Progenitor cell of endocrine pancreas (in vitro differentiated cells): ENCODE measurements around the gene CEP57L1. TPM values are rescaled to one million over a fixed set of nuclear protein-coding genes. Genes with fewer than 3 reads are reported as not detected.
A peak's percentile ranks its signal among the peaks of the same experiment; 100 is the strongest.

Experiments used
- DNase-seq: peaks from one replicate; pipeline ENCODE4 v3.0.0; 2021; ENCODE audit warnings: low spot score; ENCODE audit not compliant: unreplicated experiment
- H3K27ac Mint-ChIP-seq: 2 replicates; pipeline ENCODE4 v1.8.0; 2021; ENCODE audit warnings: mild to moderate bottlenecking, moderate library complexity, mixed read lengths
- H3K27me3 Mint-ChIP-seq: 2 replicates; pipeline ENCODE4 v1.8.0; 2021; ENCODE audit warnings: mixed read lengths
- H3K36me3 Mint-ChIP-seq: 2 replicates; pipeline ENCODE4 v1.8.0; 2022; ENCODE audit warnings: mixed read lengths; ENCODE audit not compliant: insufficient read depth
- H3K4me1 Mint-ChIP-seq: 2 replicates; pipeline ENCODE4 v1.8.0; 2021; ENCODE audit warnings: low read depth, mixed read lengths
- H3K4me3 Mint-ChIP-seq: 2 replicates; pipeline ENCODE4 v1.8.0; 2021; ENCODE audit warnings: low read depth, mild to moderate bottlenecking, moderate library complexity, mixed read lengths
- H3K9me3 Mint-ChIP-seq: 2 replicates; pipeline ENCODE4 v1.8.0; 2021; ENCODE audit warnings: low read depth, mixed read lengths
- total RNA-seq: library from RNA; stranded (reverse); gene quantifications from 2 replicates; pipeline ENCODE4 v1.2.1, GENCODE V29; 2021
- TF ChIP-seq, protein P1 (sequence below): fragments of 200-600 bp; sonication (generic); IDR thresholded peaks from one replicate; pipeline ENCODE4 v1.5.0; 2021; ENCODE audit warnings: antibody characterized with exemption, mild to moderate bottlenecking; ENCODE audit not compliant: unreplicated experiment

CEP57L1 gene
- total RNA-seq, 1 donor from 2014 or later: 11.4 TPM

DNA sequence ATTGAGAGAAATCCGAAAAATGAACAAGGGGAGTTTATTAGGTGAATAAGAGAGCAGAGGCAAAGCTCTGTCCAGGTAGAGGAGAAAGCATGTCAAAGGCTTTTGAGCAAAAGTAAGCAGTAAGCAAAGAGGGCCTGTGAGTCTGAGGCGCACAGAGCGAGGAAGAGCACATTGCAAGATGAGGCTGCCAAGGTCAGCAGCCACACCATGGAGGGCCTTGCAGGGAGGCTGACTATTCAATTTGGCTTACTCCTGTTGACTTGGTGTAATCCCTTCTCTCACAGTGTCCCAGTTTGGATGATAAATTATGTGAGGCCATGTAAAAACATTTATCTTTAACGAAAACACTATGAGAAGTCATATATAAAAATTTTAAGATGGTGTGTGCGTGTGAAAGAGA, 33.1 kb upstream of the CEP57L1 start:
- Mint-ChIP-seq H3K4me1 (peaks cover 3% of the 10 kb centered on the region), H3K27me3 (no peaks in the 10 kb centered on the region), H3K36me3 (no peaks in the 10 kb centered on the region), H3K9me3 (no peaks in the 10 kb centered on the region), H3K4me3 (no peak overlapping the region), H3K27ac (no peak overlapping the region)
- TF ChIP-seq, protein P1, sequence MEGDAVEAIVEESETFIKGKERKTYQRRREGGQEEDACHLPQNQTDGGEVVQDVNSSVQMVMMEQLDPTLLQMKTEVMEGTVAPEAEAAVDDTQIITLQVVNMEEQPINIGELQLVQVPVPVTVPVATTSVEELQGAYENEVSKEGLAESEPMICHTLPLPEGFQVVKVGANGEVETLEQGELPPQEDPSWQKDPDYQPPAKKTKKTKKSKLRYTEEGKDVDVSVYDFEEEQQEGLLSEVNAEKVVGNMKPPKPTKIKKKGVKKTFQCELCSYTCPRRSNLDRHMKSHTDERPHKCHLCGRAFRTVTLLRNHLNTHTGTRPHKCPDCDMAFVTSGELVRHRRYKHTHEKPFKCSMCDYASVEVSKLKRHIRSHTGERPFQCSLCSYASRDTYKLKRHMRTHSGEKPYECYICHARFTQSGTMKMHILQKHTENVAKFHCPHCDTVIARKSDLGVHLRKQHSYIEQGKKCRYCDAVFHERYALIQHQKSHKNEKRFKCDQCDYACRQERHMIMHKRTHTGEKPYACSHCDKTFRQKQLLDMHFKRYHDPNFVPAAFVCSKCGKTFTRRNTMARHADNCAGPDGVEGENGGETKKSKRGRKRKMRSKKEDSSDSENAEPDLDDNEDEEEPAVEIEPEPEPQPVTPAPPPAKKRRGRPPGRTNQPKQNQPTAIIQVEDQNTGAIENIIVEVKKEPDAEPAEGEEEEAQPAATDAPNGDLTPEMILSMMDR: no peak
- no peak for DNase-seq

DNA sequence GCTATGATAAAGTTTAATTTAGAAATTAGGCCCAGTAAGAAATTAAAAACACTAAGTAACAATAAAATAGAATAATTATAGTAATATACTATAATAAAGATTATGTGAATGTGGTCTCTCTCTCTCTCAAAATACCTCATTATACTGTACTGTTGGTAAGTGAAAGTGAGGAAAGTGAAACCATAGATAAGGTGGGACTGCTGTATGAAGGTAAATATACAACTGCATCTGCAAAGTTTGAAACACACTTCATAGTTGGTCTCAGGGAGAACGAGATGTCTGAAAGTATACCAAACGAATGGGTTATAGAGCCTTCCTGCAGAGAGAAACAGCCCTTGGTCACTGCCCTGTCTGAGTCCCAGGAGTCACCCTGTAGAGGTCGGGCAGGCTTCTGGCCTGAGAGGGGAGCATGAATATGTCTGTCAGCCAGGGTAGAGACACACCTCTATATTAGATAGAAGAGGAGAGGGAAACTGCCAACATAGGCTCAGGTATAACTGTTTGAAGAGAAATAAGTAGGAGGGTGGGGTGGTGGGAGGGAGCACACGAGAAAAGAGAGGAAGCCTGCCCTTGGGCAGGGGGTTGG, 32.4 kb upstream of the CEP57L1 start:
- no peaks in the 10 kb centered on the region for H3K36me3 Mint-ChIP-seq
- DNase-seq: no peak
- H3K4me1 Mint-ChIP-seq: peaks cover 3% of the 10 kb centered on the region
- no peaks in the 10 kb centered on the region for H3K27me3 Mint-ChIP-seq
- no peak overlapping the region for H3K27ac Mint-ChIP-seq
- TF ChIP-seq, protein P1: no peak
- no peak overlapping the region for H3K4me3 Mint-ChIP-seq
- H3K9me3 Mint-ChIP-seq: no peaks in the 10 kb centered on the region

DNA sequence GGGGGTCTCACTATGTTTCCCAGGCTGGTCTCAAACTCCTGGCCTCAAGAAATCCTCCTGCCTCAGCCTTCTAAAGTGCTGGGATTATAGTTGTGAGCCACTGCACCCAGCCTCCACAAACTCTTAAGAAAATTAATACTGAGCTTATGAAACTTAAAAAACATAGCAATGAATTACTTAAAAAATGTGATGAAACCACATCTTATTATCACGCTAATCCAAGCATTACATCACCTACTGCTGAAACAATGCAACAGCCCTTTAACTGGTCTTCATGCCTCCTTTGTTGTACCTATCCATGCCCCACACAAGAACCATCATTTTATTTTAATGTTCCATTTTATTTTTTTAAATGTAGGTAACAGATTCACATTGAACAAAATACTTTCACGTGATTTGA, 25.6 kb upstream of the CEP57L1 start:
- Mint-ChIP-seq H3K9me3 (no peaks in the 10 kb centered on the region), H3K4me3 (no peak overlapping the region), H3K27me3 (no peaks in the 10 kb centered on the region), H3K4me1 (peaks cover 9% of the 10 kb centered on the region), H3K27ac (no peak overlapping the region), H3K36me3 (peaks cover 2% of the 10 kb centered on the region)
- no peak for DNase-seq
- TF ChIP-seq, protein P1: no peak

DNA sequence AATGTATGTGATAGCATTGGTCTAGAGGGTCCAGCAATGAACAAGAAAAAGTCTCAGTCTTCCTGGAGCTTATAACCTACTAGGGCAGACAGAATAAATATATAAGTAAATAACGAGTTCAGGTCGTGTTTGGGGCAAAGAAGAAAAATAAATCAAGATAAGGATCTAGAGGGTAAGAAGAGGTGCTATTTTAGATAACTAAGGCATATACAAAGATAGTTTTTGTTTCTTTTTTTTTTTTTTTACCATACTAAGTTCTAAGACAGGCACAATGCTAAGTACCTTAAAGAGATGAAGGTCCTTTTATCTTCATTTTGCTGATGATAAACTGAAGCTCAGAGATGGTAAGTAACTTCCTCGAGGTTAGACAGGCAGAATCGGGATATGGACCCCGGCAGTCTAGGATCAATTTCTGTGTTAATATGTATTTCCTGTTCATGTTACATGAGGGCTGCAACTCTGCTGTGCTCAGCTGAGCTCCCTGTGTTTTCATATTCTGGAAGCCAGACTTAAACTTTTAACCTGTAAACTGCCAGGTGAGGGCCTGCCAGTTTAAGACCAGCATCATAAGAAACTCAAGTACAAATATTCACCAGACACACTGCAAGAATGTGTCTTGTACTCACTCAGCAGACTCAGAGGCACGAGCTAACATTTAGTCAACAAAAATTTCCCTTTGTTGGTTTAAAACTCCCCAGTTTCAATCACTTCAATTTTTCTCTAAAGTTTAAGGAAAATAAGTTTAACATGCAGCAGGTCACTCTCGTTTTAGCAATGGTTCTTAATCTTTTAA, 24.0 kb upstream of the CEP57L1 start:
- H3K4me3 Mint-ChIP-seq: no peak overlapping the region
- H3K9me3 Mint-ChIP-seq: no peaks in the 10 kb centered on the region
- H3K4me1 Mint-ChIP-seq: peaks cover 9% of the 10 kb centered on the region
- peaks cover 2% of the 10 kb centered on the region for H3K36me3 Mint-ChIP-seq
- H3K27me3 Mint-ChIP-seq: no peaks in the 10 kb centered on the region
- no peak for DNase-seq
- TF ChIP-seq, protein P1: no peak
- H3K27ac Mint-ChIP-seq: no peak overlapping the region

DNA sequence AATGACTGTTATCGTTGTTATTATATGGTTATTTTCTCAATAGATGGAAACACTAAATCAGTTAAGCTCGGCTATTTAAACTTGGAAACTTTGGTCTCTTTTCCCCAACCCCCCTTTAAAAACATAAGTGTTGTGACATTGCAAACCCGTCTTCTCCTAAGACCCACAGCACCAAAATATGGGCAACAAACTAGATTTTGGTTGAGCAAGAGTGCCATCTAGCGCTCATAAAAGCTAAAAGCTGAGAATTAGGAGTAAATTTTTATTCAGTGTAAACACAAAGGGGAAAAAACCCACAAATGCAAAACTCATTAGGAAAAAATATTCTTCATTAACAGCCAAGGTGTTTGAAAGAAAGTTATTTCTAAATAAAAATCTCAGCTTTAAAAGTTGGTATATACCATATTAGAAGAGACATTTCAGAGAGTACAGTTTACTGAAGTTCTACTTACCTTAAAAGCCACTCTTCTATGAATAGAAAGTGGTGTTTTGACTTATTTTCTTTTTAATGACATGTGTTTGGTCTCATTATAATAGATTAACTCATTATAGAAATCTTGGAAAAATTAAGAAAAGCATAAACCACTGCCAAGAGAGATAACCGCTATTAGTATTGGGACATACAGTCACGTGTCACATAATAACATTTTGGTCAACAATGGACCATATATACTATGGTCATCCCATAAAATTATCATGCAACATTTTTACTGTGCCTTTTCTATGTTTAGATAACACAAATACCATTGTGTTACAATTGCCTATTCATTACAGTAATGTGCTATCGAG, 21.8 kb upstream of the CEP57L1 start:
- H3K4me1 Mint-ChIP-seq: peaks cover 7% of the 10 kb centered on the region
- DNase-seq: no peak
- H3K27me3 Mint-ChIP-seq: no peaks in the 10 kb centered on the region
- no peak overlapping the region for H3K27ac Mint-ChIP-seq
- TF ChIP-seq, protein P1: peak; percentile 83
- no peaks in the 10 kb centered on the region for H3K9me3 Mint-ChIP-seq
- H3K36me3 Mint-ChIP-seq: no peaks in the 10 kb centered on the region
- H3K4me3 Mint-ChIP-seq: no peak overlapping the region
